GM19043 (cell line): ENCODE results near the gene DIPK1B.

ENCODE experiments used
- ATAC-seq: cut with Tn5 transposase; IDR thresholded peaks from one replicate; pipeline ENCODE4 v1.9.1; 2021; ENCODE audit warnings: low read depth; ENCODE audit not compliant: unreplicated experiment

Gene DIPK1B

GRCh38 chr9:136711751-136712689, at the start of gene DIPK1B:
TSS of gene DIPK1B (plus strand) at chr9:136712572. CDS start at chr9:136712666, 94 bp downstream.
- no peak for ATAC-seq

- ATAC-seq: no peak
These were observed 49.5 kb upstream of the DIPK1B start, which contains the start of gene EGFL7 for GRCh38 chr9:136662656-136663581. TSS of gene EGFL7 (plus strand) at chr9:136662916. CDS start at chr9:136668283, 5,367 bp downstream.

GRCh38 chr9:136664000-136664915, 48.1 kb upstream of the DIPK1B start:
- ATAC-seq: no peak

- ATAC-seq: no peak
These were observed 47.2 kb upstream of the DIPK1B start for GRCh38 chr9:136665111-136665703.

- ATAC-seq: no peak
These were observed 46.5 kb upstream of the DIPK1B start for GRCh38 chr9:136665704-136666371.

GRCh38 chr9:136666372-136667213, 45.8 kb upstream of the DIPK1B start:
- no peak for ATAC-seq

- no peak for ATAC-seq
These were observed 45.0 kb upstream of the DIPK1B start for GRCh38 chr9:136667214-136667939.

GRCh38 chr9:136667940-136668760, 44.2 kb upstream of the DIPK1B start:
- ATAC-seq: no peak

- ATAC-seq: no peak
These were observed 43.2 kb upstream of the DIPK1B start for GRCh38 chr9:136668983-136669790.

GRCh38 chr9:136669791-136670464, 42.4 kb upstream of the DIPK1B start:
- ATAC-seq: no peak

GRCh38 chr9:136670576-136671253, 41.7 kb upstream of the DIPK1B start:
- ATAC-seq: no peak

GRCh38 chr9:136671254-136671614, 41.1 kb upstream of the DIPK1B start:
- ATAC-seq: no peak

- no peak for ATAC-seq
These were observed 40.5 kb upstream of the DIPK1B start for GRCh38 chr9:136671646-136672430.

- ATAC-seq: no peak
These were observed 39.8 kb upstream of the DIPK1B start for GRCh38 chr9:136672431-136673087.
